MCF 10A (cell line): ENCODE data around the gene OPRD1. TPM values are rescaled to one million over a fixed set of nuclear protein-coding genes. Genes with fewer than 3 reads are reported as not detected.

Source experiments
- BruUV-seq: library from RNA; stranded (reverse); fragments of 400-500 nt; replicated peaks from 2 replicates; lab custom pipeline; 2021; lab: Mats Ljungman, UMichigan
- CTCF ChIA-PET: fragments of 300-600 bp; sonication (Branson Sonifier 250); formaldehyde crosslinking; extraction: SDS; loops from one replicate; lab custom pipeline; 2021; ENCODE audit warnings: antibody characterized with exemption, inconsistent platforms; lab: Yijun Ruan, JAX
- POLR2A ChIA-PET: fragments of 300-600, 350-650 bp; sonication (Branson Sonifier 250); formaldehyde crosslinking; extraction: SDS; loops from one replicate; lab custom pipeline; 2020; ENCODE audit warnings: antibody characterized with exemption, inconsistent platforms; lab: Yijun Ruan, JAX
- DNase-seq: peaks from one replicate; pipeline ENCODE4 v3.0.0-alpha.2; 2018; ENCODE audit not compliant: unreplicated experiment
- H3K27ac Mint-ChIP-seq: one replicate; pipeline ENCODE4 v1.8.0; 2022; ENCODE audit warnings: mild to moderate bottlenecking, low read depth, mixed read lengths; ENCODE audit not compliant: unreplicated experiment
- H3K27me3 Mint-ChIP-seq: one replicate; pipeline ENCODE4 v1.8.0; 2022; ENCODE audit warnings: mixed read lengths; ENCODE audit not compliant: insufficient read depth, unreplicated experiment
- H3K36me3 Mint-ChIP-seq: one replicate; pipeline ENCODE4 v1.8.0; 2022; ENCODE audit warnings: mild to moderate bottlenecking, moderate library complexity, mixed read lengths; ENCODE audit not compliant: insufficient read depth, unreplicated experiment
- H3K4me1 Mint-ChIP-seq: one replicate; pipeline ENCODE4 v1.8.0; 2022; ENCODE audit warnings: mixed read lengths; ENCODE audit not compliant: insufficient read depth, unreplicated experiment
- H3K4me3 Mint-ChIP-seq: one replicate; pipeline ENCODE4 v1.8.0; 2022; ENCODE audit warnings: mild to moderate bottlenecking, moderate library complexity, mixed read lengths; ENCODE audit not compliant: unreplicated experiment
- H3K9me3 Mint-ChIP-seq: one replicate; pipeline ENCODE4 v1.8.0; 2022; ENCODE audit warnings: mixed read lengths; ENCODE audit not compliant: unreplicated experiment
- CTCF ChIP-seq: fragments of 200-600 bp; IDR thresholded peaks from one replicate; pipeline ENCODE4 v1.8.0; 2022; ENCODE audit warnings: antibody characterized with exemption, mild to moderate bottlenecking; ENCODE audit not compliant: unreplicated experiment
- intact Hi-C: fragments of 100-400 bp; cut with micrococcal nuclease; formaldehyde crosslinking; loops from 2 replicates; pipeline ENCODE4 v1.14.1; 2022
- total RNA-seq: library from RNA; stranded (reverse); gene quantifications from 2 replicates; pipeline ENCODE4 v1.2.3, GENCODE V29; 2022

Gene OPRD1
- total RNA-seq, 1 experiment from 2014 or later, result not detected

- Mint-ChIP-seq H3K4me1 (no peaks in the 10 kb centered on the region), H3K27me3 (peaks cover 20% of the 10 kb centered on the region), H3K27ac (no peak overlapping the region), H3K4me3 (no peak overlapping the region), H3K9me3 (no peaks in the 10 kb centered on the region), H3K36me3 (peaks cover 4% of the 10 kb centered on the region)
- intact Hi-C loops, result no loop called here
- DNase-seq, result no peak
- BruUV-seq, result no TSS peak
- no peak for TF ChIP-seq CTCF
- ChIA-PET CTCF (interaction anchor here (0.7 to 1.4 kb wide), 2 partner anchors 22 to 166 kb away, joined by 3 to 4 read pairs; no protein-coding TSS in a partner anchor), POLR2A (no interaction called here)
Observed at GRCh38 chr1:28855046-28855445, 43.1 kb downstream of the OPRD1 start.

GRCh38 chr1:28855469-28855951, 43.5 kb downstream of the OPRD1 start:
- CTCF ChIA-PET, result interaction anchor here (0.7 to 1.4 kb wide), 2 partner anchors 22 to 165 kb away, joined by 3 to 4 read pairs; no protein-coding TSS in a partner anchor

GRCh38 chr1:28855969-28856368, 44.0 kb downstream of the OPRD1 start:
- TF ChIP-seq CTCF, result no peak
- no TSS peak for BruUV-seq
- Mint-ChIP-seq H3K27me3 (peaks cover 20% of the 10 kb centered on the region), H3K36me3 (peaks cover 4% of the 10 kb centered on the region), H3K9me3 (no peaks in the 10 kb centered on the region), H3K27ac (no peak overlapping the region), H3K4me3 (no peak overlapping the region), H3K4me1 (no peaks in the 10 kb centered on the region)
- DNase-seq, result no peak
- POLR2A ChIA-PET, result no interaction called here
- CTCF ChIA-PET, result no interaction called here
- intact Hi-C loops, result no loop called here

More at GRCh38 chr1:28855469-28855951, 43.5 kb downstream of the OPRD1 start:
- H3K36me3 Mint-ChIP-seq, result peaks cover 4% of the 10 kb centered on the region
- POLR2A ChIA-PET, result no interaction called here
- no peak overlapping the region for H3K4me3 Mint-ChIP-seq
- BruUV-seq, result no TSS peak
- intact Hi-C loops, result no loop called here
- TF ChIP-seq CTCF, result no peak
- H3K27me3 Mint-ChIP-seq, result peaks cover 20% of the 10 kb centered on the region
- no peak overlapping the region for H3K27ac Mint-ChIP-seq
- H3K4me1 Mint-ChIP-seq, result no peaks in the 10 kb centered on the region
- no peak for DNase-seq
- no peaks in the 10 kb centered on the region for H3K9me3 Mint-ChIP-seq

- ChIA-PET POLR2A (no interaction called here), CTCF (interaction anchor here (0.7 to 1.2 kb wide), 5 partner anchors 17 to 170 kb away, joined by 3 to 4 read pairs (median 3); partner anchors contain the start of gene YTHDF2)
- TF ChIP-seq CTCF, result no peak
- H3K27me3 Mint-ChIP-seq, result peaks cover 10% of the 10 kb centered on the region
- no peaks in the 10 kb centered on the region for H3K9me3 Mint-ChIP-seq
- H3K4me3 Mint-ChIP-seq, result no peak overlapping the region
- no peaks in the 10 kb centered on the region for H3K36me3 Mint-ChIP-seq
- no peak overlapping the region for H3K27ac Mint-ChIP-seq
- BruUV-seq, result no TSS peak
- DNase-seq, result peak; percentile 28
- H3K4me1 Mint-ChIP-seq, result no peaks in the 10 kb centered on the region
- intact Hi-C loops, result no loop called here
Observed at GRCh38 chr1:28860332-28861073, 48.5 kb downstream of the OPRD1 start.
